GM19035 (cell line): Measurements from ENCODE around the gene FRMD8.

ENCODE experiments used
- ATAC-seq: cut with Tn5 transposase; IDR thresholded peaks from one replicate; pipeline ENCODE4 v1.9.1; 2021; ENCODE audit not compliant: unreplicated experiment

FRMD8 gene

GRCh38 chr11:65390996-65391395 is 4.6 kb downstream of the FRMD8 start:
- ATAC-seq, result no peak

DNA sequence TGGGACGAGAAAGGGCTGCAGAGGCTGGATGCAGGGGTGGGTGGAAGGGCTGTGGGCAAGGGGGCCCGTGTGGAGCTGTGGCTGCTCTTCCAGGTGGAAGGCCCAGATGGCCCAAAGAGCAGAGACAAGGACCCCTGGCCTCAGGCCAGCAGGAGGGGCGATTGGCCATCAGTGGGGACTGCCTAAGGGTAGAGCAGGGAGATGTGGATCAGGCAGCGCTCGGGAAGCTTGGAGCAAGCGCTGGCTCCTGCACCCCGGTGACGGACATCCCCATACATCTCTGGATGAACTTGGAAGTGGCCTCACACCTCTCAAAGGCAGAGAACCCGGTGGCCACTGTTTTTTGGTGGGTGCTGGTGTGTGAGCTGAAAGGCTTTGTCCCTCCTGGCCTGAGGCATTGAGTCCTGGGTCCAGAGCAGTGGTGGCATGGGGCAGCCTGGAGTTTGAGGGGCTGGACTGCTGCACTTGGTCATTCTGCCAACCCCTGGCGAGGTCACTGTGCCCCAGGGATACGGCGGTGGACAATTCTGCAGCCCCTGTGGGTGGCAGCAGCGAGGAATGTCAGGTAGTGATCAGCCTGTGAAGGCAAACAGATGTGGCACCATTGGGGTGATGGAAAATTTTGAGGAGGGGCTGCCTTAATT is 5.9 kb downstream of the FRMD8 start:
- ATAC-seq, result no peak

DNA sequence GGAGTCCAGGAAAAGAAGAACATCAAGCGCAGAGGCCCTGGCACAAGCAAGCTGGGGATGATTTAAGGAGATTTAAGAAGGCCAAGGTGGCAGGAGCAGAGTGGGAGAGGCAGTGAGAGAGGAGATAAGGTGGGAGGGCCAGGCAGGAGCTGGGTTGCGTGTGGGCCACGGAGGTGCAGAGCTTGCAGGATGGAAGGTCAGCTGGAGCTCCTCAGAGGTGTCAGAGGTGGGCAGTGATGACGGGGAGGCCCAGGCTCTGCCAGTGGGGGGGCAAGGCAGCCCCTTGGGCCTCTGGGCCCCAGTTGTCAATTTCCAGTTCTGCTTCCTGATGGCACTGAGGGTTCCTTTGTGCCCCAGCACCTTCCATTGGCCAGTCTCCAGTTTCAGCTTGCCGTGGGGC is 6.5 kb downstream of the FRMD8 start:
- ATAC-seq, result no peak

GRCh38 chr11:65393513-65394079 is 7.2 kb downstream of the FRMD8 start:
- no peak for ATAC-seq

- ATAC-seq, result no peak
Measured at GRCh38 chr11:65394125-65394536, 7.7 kb downstream of the FRMD8 start.

GRCh38 chr11:65395961-65396530 is 9.6 kb downstream of the FRMD8 start:
- ATAC-seq, result no peak

DNA sequence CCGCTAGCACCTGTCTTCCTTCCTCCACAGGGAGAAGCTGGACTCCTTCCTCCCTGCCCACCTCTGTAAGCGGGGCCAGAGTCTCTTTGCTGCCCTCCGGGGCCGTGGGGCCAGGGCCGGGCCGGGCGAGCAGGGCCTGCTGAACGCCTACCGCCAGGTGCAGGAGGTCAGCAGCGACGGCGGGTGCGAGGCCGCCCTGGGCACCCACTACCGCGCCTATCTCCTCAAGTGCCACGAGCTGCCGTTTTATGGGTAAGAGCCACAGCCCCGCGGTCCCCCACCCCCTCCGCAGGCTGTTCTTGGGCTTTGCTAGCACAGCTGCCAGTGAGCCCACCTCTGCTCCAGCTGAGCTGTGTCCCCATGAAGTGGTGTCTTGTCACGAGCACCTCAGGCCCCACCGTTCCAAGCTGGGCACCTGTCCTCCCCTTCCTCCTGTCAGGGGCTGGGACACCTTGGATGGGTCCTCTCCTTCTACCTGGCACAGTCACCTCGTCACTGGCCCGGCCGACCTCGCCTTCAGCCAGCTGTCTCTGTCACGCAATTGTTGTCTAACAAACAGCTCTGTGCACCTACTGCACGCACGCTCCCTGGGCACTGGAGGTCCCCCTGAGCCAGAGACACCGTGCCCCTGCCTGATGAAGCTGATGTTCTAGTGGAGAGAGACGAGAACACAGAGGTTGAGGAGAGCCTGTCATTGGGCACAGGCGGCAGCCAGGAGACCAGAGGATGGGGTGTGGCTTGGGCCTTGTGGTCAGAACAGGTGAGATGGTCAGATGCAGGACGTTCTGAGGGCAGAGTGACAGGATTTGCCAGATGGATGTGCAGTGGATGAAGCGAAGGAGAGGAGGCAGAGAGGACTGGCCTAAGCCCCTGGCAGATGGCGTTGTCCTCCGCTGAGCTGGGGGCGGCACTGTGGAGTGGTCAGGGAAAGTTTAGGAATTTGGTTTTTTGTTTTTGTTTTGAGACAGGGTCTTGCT is 10.6 kb downstream of the FRMD8 start:
- no peak for ATAC-seq

DNA sequence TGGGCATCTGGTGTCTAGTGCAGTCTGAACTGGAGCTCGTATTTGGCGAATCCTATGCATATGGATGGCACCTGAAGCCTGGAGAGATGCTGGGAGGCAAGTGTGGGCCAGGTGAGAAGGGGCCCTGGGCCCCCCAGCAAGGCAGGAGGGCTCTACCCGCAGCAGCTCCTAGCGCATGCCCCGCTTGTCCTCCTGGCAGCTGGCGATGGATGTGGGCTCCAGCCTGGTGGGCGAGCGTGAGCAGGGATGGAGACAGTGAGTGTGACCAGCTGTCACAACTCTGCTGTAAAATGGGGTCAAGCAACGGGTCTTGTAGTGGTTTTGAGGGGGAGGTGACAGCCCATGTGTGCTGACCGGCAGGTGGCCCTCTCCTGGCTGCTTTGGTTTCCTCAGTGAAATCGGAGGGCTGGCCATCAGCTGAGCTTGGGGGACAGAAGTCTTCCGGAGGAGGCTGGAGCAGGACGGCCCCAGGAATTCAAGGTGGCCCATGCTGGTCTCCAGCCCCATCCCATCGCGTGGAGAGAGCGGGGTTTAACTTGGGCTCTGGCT is 12.0 kb downstream of the FRMD8 start:
- no peak for ATAC-seq

GRCh38 chr11:65399249-65399648 is 12.8 kb downstream of the FRMD8 start:
- no peak for ATAC-seq

GRCh38 chr11:65399845-65400244 is 13.4 kb downstream of the FRMD8 start:
- ATAC-seq, result no peak

GRCh38 chr11:65400307-65401072 is 14.1 kb downstream of the FRMD8 start:
- no peak for ATAC-seq

- ATAC-seq, result no peak
Measured at GRCh38 chr11:65401073-65401802, 14.8 kb downstream of the FRMD8 start.

GRCh38 chr11:65401803-65402248 is 15.4 kb downstream of the FRMD8 start:
- ATAC-seq, result no peak

GRCh38 chr11:65402790-65403189 is 16.4 kb downstream of the FRMD8 start:
- no peak for ATAC-seq

GRCh38 chr11:65403607-65404121 is 17.2 kb downstream of the FRMD8 start:
- no peak for ATAC-seq

DNA sequence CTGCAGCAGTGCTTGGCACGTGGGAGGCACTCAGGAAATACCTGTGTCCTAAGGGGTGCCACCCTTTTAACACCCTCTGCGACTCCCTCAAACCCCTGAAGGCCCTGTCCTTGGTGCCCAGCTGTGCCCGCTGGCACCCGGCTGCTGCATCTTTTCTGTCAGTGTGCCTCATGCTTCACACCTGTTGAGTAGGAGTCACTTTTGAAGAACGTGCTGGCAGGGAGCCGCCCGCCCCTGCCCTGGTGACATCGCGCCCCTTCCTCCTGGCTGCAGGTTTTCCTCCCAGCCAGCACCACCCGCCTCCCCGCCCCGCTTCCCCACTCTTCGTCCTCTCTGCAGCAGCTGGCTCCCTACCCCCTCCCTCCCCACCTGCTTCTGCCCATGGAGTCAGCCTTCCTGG is 17.8 kb downstream of the FRMD8 start:
- no peak for ATAC-seq

DNA sequence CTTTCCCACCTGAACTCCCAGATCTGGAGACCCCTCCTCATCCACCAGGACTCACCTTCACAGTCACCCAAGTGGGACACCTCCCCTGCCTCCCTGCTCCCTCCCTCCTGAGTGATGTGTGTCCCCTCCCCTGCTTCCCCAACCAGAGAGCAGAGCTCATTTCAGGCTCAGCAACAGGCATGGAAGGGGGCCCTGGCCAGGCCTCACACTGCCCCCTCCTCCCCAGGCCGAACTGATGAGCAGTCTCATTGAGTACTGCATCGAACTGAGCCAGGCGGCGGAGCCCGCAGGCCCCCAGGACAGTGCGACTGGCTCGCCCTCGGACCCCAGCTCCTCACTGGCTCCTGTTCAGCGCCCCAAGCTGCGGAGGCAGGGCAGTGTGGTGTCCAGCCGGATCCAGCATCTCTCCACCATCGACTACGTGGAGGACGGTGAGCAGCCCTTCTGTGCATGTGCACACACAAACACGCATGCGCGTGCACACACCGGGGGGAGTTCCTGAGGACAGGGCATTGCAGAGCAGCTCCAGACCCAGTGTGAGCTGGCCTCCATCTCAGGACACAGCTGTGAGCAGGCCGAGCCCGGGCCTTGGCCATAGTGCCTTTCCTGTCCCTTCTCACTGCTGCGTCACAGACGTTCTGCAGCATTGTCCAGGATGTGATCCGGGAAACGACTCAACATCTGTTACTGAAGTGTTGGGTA is 18.4 kb downstream of the FRMD8 start:
- no peak for ATAC-seq

- ATAC-seq, result no peak
Measured at GRCh38 chr11:65410936-65411680, 24.7 kb downstream of the FRMD8 start.
